ENCODE results near the gene RNF146.
"Not testable (repeated sequence)": the region's sequence is repeated elsewhere in the genome, so short reads cannot be mapped to it uniquely, and the experiment has no call there.

Gene RNF146, protein sequence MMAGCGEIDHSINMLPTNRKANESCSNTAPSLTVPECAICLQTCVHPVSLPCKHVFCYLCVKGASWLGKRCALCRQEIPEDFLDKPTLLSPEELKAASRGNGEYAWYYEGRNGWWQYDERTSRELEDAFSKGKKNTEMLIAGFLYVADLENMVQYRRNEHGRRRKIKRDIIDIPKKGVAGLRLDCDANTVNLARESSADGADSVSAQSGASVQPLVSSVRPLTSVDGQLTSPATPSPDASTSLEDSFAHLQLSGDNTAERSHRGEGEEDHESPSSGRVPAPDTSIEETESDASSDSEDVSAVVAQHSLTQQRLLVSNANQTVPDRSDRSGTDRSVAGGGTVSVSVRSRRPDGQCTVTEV

DNA sequence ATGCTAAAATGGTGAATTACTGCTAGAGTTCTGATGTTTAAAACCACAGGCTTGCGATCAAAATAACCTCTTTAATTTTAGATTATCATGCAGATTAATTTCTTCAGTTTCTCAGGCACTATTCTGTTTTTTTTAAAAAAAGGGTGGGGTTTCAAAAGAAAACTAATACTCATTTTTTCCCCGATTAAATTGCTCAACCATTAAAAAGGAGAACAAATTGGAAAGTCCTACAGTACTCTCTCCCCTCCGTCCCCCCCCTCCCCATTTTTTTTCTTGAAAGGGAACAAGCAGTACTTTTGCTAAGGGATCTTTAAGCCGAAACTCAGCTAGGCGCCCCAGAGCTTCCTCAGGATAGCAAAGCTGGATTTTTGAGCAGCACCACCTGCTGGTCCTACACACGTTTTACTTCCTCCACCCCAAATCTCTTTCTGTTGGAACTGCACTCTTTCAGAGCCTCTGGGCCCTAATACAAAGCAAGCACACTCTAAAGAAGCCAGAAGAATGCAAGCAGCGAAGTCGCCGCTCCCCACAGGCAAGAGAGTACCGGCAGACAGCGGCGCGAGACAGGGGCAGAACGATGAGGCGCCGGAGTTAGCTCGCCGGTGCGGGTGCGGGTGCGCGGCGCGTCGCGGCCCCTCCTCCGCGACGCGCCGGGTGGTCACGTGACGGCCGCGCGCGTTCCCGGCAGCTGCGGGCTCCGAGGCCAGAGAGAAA is at the start of gene RNF146:
TSS of gene RNF146 (plus strand) at position 687 of the 714 bp plus-strand sequence. CDS start 13,475 bp downstream, outside the sequence.
- peak; percentile 98 for DNase-seq

DNA sequence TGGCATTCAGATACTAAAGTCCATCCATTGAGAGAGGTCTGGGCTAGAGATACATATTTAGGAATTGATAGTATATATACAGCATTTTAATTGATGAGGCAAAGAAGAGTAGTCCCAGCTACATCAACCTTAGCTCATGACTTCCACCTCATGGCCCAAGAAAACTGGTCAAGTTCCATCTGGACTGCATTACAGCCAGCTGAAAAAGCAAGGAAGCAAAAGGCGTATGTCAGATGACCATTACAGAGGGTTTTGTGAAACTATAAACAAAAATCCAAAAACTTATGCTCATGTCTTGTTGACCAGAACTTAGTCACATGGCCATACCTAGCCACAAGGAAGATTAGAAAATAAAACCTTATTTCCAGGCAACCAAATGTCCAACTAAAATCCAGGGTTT is 46.8 kb upstream of the RNF146 start:
- DNase-seq = no peak

DNA sequence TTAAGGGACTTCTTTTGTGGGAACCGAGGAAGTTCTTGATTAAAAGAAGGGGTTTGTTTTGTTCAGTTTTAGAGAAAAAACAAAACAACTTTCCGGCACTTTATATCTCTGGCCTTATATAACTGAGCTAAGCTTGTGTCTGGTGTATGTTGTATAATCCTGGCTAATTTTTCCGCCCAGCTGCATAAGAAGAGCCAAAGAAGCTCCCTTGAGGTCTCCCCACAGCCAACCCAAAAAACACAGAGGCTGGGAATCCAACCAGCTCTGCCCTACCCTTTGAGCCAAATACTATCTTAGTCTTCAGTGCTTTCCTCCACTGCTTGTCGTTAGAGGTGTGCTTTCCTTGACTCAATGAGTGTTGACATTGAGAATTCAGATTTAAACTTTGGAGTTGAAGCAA is 45.5 kb upstream of the RNF146 start:
- DNase-seq = no peak

DNA sequence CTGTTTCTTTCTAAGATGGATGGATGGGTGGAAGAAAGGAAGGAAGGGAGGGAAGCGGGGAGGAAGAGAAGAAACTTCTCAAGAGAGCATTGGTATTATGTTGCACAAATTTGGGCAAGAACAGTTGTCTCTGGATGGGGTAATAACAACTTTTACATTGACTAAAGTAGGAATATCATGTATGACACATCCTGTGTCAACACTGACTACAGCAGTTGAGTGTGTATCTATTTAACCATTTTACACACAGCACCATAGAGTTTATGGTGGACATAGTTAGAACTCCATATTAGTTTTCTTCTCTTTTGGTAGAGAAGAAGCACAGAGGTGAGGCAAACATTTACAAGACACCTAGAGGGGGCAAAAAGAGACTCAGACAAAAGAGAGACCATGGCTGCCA is 44.2 kb upstream of the RNF146 start:
- DNase-seq = no peak

DNA sequence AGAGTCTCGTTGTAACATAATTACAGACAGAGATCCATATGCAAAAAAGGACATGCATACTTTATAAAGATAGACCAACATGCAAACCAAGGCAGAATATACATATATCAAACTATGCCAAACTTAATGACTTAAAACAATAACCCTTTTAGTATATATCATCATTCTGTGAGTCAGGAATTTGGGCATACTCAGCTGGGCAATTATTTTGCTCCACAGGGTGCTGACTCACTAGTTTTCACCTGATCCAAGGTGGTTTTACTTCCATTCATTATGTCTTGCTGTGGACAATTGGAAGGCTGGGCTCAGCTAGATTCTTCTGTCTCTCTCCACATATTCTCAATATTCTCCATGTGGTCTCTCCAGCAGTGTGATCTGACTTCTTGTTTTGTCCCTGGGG is 41.2 kb upstream of the RNF146 start:
- DNase-seq = no peak

DNA sequence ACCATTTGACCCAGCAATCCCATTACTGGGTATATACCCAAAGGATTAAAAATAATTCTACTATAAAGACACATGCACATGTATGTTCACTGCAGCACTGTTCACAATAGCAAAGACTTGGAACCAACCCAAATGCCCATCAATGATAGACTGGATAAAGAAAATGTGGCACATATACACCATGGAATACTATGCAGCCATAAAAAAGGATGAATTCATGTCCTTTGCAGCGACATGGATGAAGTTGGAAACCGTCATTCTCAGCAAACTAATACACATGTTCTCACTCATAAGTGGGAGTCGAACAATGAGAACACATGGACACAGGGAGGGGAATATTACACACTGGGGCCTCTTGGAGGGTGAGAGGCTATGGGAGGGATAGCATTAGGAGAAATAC is 32.8 kb upstream of the RNF146 start:
- not testable (repeated sequence) for DNase-seq

DNA sequence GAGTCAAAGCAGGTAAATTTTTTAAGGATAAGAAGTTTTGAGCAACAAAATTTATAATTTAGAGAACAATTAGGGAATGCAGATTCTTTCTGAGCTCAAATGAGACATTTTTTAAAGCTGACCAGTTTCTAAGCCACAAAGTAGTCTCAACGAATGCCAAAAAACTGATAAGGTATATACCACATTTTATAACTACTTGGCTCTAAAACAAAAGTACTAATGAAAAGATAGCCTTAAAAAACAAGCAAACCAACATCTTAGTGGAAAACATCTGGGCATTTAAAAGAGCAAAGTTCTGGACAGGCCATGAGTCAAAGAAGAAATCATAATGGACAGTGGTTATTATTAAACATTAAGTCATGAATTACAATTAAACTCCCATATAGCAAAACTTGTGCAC is 23.2 kb upstream of the RNF146 start:
- DNase-seq = no peak

DNA sequence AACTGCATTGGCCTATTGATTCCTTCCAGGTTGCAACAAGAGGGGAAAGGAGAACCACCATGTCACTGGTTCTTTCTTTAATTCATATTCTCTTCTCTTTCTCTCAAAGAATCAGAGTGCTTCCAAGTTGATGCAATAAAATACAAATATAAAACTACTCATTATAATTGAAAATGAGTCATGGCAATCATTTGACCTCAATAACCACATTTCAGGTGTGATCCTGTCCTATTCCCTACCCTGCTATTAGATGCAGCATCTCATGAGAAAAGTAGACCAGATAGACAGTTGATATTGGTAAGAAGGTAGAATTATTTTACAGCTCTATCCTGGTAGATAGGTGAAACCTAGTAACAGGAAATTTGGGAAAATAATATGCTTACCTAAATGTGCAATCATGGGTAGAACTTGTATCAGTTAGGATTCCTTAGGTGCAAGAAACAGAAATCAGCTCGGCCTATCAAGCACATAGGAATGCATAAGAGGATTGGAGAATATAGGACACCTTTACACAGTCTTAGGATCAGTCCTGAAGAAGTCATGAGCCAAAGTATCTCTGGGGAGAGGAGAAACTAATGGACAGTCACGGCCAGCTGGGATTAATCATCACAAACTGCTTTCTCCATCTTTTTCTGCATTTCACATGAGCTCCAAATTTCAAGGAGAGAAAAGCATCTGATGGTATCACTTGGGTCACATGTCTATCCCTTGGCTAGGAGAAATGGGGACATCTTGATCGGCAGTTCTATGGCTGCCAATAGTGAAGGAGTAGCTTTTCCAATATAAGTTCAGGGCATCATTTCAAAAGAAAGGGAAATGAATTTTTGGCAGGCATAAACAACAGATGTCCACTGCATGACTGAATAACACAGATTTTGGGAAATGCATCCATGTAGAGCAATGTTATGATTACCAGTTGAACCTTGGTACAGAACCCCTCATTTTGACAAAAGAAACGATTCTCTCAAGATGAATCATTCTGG is 19.3 kb upstream of the RNF146 start:
- DNase-seq = no peak

DNA sequence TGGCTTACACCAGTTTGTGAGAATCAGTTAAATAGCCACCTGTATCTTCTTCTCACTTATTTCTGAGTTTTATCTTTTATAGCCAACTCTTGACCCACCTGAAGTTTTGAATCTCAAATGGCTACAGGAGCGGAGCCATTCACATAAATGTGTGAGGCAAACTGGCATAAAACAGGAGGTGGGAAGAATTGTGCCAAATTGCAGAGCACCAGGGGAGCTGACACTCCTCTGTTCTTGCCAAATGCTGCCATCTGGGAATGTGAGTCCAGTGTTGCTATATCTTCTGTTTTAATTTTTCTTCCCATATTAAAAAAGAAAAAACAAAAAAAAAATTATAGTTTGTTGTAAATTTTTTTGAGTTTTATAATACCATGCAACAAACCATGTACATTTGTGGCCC is 17.0 kb upstream of the RNF146 start:
- DNase-seq = no peak

DNA sequence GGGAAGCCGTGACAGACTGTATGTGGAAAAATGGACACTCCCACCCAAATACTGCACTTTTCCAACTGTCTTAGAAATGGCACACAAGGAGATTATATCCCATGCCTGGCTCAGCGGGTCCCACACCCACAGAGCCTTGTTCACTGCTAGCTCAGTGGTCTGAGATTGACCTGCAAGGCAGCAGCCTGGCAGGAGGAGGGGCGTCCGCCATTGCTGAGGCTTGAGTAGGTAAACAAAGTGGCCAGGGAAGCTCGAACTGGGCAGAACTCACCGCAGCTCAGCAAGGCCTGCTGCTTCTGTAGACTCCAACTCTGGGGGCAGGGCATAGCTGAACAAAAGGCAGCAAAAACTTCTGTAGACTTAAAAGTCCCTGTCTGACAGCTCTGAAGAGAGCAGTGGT is 11.4 kb upstream of the RNF146 start:
- no peak for DNase-seq

DNA sequence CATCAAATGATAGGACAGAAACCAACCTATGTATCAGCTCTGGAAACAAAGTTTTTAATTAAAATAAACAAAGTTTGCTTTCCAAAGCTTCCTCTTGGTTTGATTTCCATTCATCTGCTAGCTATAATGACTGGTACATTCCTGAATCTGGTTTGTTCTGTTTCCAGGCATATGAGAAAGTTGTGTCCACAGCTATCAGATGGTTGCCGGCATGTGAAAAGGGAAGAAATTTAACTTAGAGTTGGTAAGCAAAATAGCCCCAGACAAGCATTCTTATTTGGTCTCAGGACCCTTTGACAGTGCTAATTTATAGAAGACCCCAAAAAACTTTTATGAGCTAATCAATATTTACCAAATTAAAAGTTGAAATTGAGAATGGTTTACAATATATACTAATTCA is 3.8 kb upstream of the RNF146 start:
- DNase-seq = no peak

DNA sequence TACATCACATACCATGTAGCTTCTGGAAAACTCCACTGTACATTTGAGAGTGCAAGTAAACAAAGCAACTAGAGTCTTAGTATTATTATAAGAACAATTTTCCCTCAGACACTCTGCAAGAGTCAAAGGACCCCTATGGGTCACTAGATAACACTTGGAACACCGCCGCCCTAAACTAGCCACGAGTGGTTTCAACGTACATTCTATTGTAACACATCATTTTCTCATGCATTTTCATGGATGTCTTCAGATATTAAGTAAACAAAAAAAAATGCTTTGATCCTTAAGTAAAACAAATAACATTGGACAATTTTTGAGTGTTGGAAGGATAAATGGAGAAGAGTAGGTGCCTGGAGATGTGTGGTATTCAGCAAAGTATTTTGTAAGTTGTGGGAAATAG is 3.2 kb upstream of the RNF146 start:
- no peak for DNase-seq

DNA sequence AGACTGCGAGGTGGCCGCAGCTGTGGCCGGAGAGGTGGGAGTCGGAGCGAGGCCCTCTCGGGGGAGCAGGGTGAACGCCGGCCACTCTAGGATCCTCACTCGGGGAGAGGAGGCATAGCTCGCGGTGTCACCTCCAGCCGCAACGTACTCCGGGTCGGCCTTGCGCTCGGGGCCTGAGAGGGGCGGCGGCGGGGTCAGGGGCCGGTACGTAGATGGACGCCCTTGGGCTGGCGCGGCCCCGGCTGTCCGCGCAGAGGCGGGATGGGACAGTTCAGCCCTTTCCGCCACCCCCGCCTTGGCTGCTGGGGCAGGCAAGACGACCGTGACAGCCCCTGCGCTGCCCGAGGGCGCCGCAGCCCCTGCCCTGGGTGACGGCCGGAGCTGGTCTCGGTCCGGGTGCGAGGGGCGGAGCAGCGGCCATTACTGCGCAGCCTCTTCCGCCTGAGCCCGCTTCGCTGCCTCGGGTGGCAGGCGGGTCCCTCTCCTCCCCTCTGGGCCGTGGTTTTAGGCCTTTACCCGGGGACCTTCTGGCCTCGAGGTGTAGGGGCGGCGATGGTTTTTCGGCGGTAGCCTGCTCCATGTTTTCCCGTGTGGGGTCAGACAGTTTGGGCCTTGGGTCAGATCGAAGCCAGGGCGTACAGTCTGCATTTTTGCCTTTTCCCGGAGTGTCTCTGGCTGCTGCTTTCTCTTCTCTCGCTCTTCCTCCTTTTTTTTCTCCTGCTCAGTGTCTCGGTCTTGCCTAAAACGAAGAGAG is 405 bp downstream of the RNF146 start:
- DNase-seq = peak; percentile 96

DNA sequence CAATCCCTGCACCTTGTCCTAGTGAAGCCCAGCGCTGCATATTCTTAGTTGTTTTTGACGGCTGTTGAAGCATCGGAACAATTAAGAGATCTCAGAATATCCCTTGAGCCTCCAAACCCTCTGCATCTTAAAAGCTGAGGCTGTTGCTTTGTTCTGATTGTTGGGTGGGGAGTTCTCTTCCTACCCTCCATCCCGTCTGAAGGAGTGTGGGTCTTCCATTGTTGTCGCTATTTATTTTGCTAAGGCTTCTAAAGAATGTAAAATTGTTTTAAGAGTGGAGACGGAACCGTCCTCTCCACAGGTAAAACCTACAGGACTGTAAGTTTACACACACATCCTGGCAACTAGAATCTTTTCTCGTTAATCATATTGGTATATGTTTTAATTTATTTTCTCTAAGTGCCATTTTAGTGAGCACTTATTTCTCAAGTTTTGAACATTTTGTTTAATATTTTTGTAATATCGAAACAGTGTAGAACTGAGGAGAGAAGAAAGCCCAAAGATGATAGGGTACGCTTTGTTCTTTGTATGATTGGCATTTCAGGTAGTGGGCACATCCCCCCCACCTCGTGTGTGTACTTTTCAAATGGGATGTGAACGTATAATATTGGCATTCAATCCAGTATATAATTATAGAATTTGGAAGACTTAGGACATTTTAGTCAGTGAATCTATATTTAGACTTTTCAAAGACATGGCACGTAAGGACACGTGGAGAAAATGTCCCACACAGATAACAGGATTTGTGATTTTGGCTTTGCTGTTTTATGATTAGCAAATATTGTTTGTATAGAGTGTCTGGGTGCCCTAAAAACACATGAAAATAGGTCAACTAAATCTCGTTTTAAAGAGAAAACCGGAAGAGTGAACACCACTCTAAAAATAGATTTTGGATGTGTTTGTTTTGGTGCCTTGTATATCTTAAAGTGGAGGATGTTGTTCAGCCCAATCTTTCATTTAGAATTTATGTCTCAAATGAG is 1.3 kb downstream of the RNF146 start:
- DNase-seq = peak; percentile 21

DNA sequence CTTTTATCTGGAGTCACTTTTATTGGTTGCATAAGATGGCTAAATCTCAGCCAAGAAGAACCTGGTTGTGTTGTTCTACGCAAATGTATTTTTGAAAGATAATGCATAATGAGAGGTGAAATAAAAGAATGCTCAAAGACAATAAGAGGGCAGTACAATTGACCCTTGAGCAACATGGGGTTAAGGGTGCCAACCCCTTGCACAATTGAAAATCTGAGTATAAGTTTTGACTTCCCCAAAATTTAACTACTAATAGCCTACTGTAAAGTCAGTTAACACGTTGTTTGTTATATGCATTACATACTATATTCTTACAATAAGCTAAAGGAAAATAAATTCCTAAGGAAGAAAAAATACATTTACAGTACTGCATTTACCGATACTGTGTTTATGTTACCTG is 5.9 kb downstream of the RNF146 start:
- no peak for DNase-seq

DNA sequence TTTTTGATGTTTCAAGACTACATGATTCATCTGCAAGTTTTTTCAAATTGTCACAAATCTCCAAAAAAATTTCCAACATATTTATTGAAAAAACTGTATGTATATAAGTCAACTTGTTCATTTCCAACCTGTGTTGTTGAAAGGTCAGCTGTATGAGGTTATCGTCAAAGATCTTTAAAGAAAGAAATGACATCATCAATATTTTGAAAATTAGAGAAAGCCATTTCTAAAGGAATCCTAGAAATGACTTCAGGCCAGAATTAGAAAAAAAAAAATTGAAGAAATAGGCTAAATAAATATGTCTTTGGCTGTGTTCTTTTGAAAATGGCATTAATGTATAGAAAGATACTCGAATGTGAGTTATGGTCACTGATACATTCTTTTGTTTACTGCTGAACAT is 6.8 kb downstream of the RNF146 start:
- no peak for DNase-seq

DNA sequence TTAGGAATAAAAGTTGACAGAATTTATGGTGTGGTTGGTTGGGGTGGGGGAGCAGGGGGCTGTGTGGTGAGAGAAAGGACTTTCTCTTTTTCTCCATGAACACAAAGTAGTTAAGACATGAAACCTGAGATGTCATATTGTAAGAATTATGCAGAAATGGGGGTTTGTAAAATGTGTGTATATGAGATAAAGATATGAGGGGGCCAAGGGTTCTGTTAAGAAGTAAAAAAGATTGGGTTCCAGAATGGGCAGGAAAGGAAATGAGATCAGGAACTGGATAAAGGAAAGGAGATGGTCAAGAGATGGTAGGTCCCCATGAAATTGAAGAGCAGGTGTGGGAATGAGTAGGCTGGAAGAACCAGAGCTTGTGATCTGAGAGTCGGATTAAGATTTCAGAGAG is 9.7 kb downstream of the RNF146 start:
- no peak for DNase-seq

DNA sequence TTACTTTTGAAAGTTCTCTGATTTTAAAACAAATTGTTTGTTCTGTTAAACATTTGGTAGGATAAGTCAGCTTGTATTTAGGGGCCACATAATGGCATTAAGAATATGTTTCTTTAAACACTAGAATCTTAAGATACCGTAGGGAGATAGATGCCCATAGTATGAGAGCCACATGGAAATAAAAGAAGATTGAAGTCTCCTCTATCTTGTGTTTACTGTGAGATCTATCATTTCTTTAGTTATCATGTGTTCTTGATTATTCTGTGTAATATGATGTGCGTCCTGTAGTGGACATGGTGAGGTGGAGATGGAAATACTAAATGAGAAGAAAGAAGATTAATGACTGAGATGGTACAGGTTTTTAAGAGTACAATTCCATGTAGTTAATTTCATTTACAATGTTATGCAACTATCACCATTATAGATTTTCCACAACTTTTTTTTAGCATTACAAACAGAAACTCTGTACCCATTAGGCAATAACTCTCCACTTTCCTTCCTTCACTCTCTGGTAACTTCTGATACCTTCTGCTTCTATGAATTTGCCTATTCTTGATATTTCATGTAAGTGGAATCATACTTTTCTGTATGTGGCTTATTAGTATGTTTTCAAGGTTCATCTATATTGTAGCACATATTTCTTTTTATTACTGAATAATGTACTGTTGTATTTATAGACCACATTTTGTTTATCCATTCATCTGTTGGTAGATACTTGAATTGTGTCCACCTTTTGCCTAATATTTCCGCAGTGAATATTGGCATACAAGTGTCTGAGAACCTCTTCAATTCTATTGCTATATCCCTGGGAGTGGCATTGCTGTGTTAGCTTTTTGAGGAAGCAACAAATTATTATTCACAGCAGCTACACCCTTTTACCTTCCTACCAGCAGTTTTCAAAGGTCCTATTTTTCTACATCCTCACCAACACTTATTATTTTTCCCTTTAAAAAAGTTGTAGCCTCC is 11.5 kb downstream of the RNF146 start:
- DNase-seq = no peak

DNA sequence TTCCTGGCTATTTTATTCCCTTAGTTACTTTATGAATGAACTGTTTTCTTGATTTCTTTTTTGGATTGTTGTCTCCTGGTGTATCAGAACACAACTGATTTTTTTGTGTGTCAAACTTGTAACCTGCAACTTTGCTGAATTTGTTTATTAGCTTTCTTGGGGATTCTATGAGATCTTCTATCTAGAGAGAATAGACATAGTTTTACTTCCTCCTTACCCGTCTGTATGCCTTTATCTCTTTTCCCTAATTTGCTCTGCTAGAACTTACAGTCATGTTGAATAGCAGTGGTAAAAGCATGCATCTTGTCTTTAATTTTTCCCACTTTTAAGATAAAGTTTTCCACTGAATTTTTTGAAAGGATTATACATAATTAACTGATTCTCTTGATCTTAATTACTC is 13.2 kb downstream of the RNF146 start:
- DNase-seq = no peak

DNA sequence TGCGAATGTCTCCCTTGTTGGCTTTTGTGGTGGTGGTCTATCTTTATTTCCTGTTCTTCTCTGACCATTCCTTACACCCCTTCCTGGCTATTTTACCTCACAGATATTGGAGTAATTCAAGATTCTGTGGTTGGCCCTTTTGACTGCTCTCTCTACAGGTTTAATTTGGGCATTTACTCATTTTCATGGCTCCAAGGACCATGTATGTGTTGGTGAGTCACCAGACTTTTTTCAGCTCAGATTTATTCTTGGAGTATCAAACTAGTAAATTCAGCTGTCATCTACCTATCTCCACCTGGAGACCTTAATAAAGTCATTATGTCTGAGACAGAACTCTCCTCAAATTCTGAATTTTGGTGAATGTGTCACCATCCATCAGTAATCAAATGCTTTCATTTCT is 15.5 kb downstream of the RNF146 start:
- DNase-seq = no peak
